Measurements from ENCODE around the gene GRM8.

GRCh38 chr7:126493801-126494200, 758.9 kb downstream of the GRM8 start:
- TF ChIP-seq TAF1 (IDR thresholded peaks at IDR 0.05; ENCODE audit: borderline replicate concordance, low read depth, low read length) (no peak), POLR2AphosphoS5 (IDR thresholded peaks at IDR 0.05; ENCODE audit: low read depth, low read length) (no peak), POLR2A (IDR thresholded peaks at IDR 0.05; ENCODE audit: low read depth, low read length) (no peak)

Data from GM12892 (cell line).